WTC11 (cell line): ENCODE measurements around the gene KNOP1. TPM values are rescaled to one million over a fixed set of nuclear protein-coding genes. Genes with fewer than 3 reads are reported as not detected.

Experiments used
- ATAC-seq: fragments of 200-7000 bp; cut with Tn5 transposase; 2 replicates; pipeline ENCODE4 v1.10.0; 2021; ENCODE audit warnings: mild to moderate bottlenecking, moderate library complexity
- CTCF ChIA-PET: fragments of 300-600 bp; sonication (Branson Sonifier 250); formaldehyde crosslinking; loops from one replicate; lab custom pipeline; 2021; ENCODE audit warnings: antibody characterized with exemption; lab: Charles Lee
- POLR2A ChIA-PET: fragments of 350-600 bp; sonication (Branson Sonifier 250); formaldehyde crosslinking; loops from one replicate; lab custom pipeline; 2021; ENCODE audit warnings: antibody characterized with exemption; lab: Charles Lee
- DNase-seq: peaks from one replicate; pipeline ENCODE4 v3.0.0; 2021; ENCODE audit warnings: low spot score
- H3K27ac Mint-ChIP-seq: 2 replicates; pipeline ENCODE4 v1.8.0; 2021; ENCODE audit warnings: mixed read lengths
- H3K27me3 Mint-ChIP-seq: 2 replicates; pipeline ENCODE4 v1.8.0; 2021; ENCODE audit warnings: low read depth, mild to moderate bottlenecking, moderate library complexity, mixed read lengths
- H3K36me3 Mint-ChIP-seq: 2 replicates; pipeline ENCODE4 v1.8.0; 2021; ENCODE audit warnings: mixed read lengths
- H3K4me1 Mint-ChIP-seq: 2 replicates; pipeline ENCODE4 v1.8.0; 2022; ENCODE audit warnings: mixed read lengths
- H3K4me3 Mint-ChIP-seq: 2 replicates; pipeline ENCODE4 v1.8.0; 2021; ENCODE audit warnings: mild to moderate bottlenecking, moderate library complexity, mixed read lengths
- H3K9me3 Mint-ChIP-seq: 2 replicates; pipeline ENCODE4 v1.8.0; 2021; ENCODE audit warnings: mixed read lengths
- AFF4 ChIP-seq: sonication (generic); formaldehyde crosslinking; IDR thresholded peaks from 2 replicates; pipeline ENCODE4 v1.8.1; 2023; ENCODE audit warnings: mild to moderate bottlenecking, missing genetic modification reagents, borderline replicate concordance
- ELF4 ChIP-seq: sonication (generic); formaldehyde crosslinking; IDR thresholded peaks from 2 replicates; pipeline ENCODE4 v1.8.1; 2022; ENCODE audit warnings: low read depth, mild to moderate bottlenecking, moderate library complexity, missing genetic modification reagents
- ERG ChIP-seq: fragments of 250-450 bp; sonication (Bioruptor Pico); IDR thresholded peaks from 2 replicates; pipeline ENCODE4 v1.8.0; 2021; ENCODE audit warnings: mild to moderate bottlenecking
- MYBL2 ChIP-seq: sonication (generic); formaldehyde crosslinking; IDR thresholded peaks from 2 replicates; pipeline ENCODE4 v1.8.1; 2023; ENCODE audit warnings: mild to moderate bottlenecking, moderate library complexity, missing genetic modification reagents
- NFATC4 ChIP-seq: fragments of 250-450 bp; sonication (Bioruptor Pico); IDR thresholded peaks from 2 replicates; pipeline ENCODE4 v1.9.0; 2021; ENCODE audit warnings: mild to moderate bottlenecking
- PRRX2 ChIP-seq: fragments of 250-450 bp; sonication (Bioruptor Pico); IDR thresholded peaks from 2 replicates; pipeline ENCODE4 v1.8.0; 2021; ENCODE audit warnings: mild to moderate bottlenecking
- SMAD3 ChIP-seq: sonication (generic); formaldehyde crosslinking; IDR thresholded peaks from 2 replicates; pipeline ENCODE4 v1.8.0; 2022; ENCODE audit warnings: missing genetic modification reagents, mild to moderate bottlenecking, borderline replicate concordance
- TEAD1 ChIP-seq: sonication (generic); formaldehyde crosslinking; IDR thresholded peaks from 2 replicates; pipeline ENCODE4 v1.8.0; 2022; ENCODE audit warnings: mild to moderate bottlenecking, missing genetic modification reagents
- TP53 ChIP-seq: sonication (generic); formaldehyde crosslinking; IDR thresholded peaks from 2 replicates; pipeline ENCODE4 v1.8.1; 2023; ENCODE audit warnings: mild to moderate bottlenecking, missing genetic modification reagents
- ZBTB43 ChIP-seq: sonication (generic); formaldehyde crosslinking; IDR thresholded peaks from 2 replicates; pipeline ENCODE4 v1.8.1; 2023; ENCODE audit warnings: mild to moderate bottlenecking, missing genetic modification reagents
- ZNF219 ChIP-seq: sonication (generic); formaldehyde crosslinking; IDR thresholded peaks from 2 replicates; pipeline ENCODE4 v1.8.0; 2023; ENCODE audit warnings: missing genetic modification reagents, mild to moderate bottlenecking, borderline replicate concordance
- ZNF232 ChIP-seq: sonication (generic); formaldehyde crosslinking; IDR thresholded peaks from 2 replicates; pipeline ENCODE4 v1.8.0; 2022; ENCODE audit warnings: mild to moderate bottlenecking, missing genetic modification reagents
- ZNF396 ChIP-seq: fragments of 250-450 bp; sonication (Bioruptor Pico); IDR thresholded peaks from 2 replicates; pipeline ENCODE4 v1.8.0; 2021; ENCODE audit warnings: mild to moderate bottlenecking, moderate library complexity, borderline replicate concordance
- total RNA-seq: library from RNA; stranded (reverse); gene quantifications from 3 replicates; pipeline ENCODE4 v1.2.3, GENCODE V29; 2021
- TF ChIP-seq, protein P1 (sequence below): sonication (generic); formaldehyde crosslinking; conservative IDR thresholded peaks from 2 replicates; pipeline ENCODE4 v1.8.1; 2023; ENCODE audit warnings: mild to moderate bottlenecking, low read depth, missing genetic modification reagents, moderate library complexity
- TF ChIP-seq, protein P2 (sequence below): sonication (generic); formaldehyde crosslinking; IDR thresholded peaks from 2 replicates; pipeline ENCODE4 v1.8.1; 2023; ENCODE audit warnings: mild to moderate bottlenecking, missing genetic modification reagents
- TF ChIP-seq, protein P3 (sequence below): fragments of 250-450 bp; sonication (Bioruptor Pico); IDR thresholded peaks from 2 replicates; pipeline ENCODE4 v1.9.0; 2021; ENCODE audit warnings: mild to moderate bottlenecking, borderline replicate concordance

Gene KNOP1
- total RNA-seq, 1 experiment from 2014 or later = 102 TPM

- ChIA-PET CTCF (interaction anchor here (0.6 to 1.6 kb wide), 2 partner anchors 123 to 125 kb away, joined by 3 to 4 read pairs; no protein-coding TSS in a partner anchor), POLR2A (no interaction called here)
- DNase-seq (no peak), ATAC-seq (no peak)
- TF ChIP-seq ZBTB43 (no peak), SMAD3 (CRISPR knock-in tag) (no peak), ZNF219 (no peak), MYBL2 (no peak), ELF4 (CRISPR knock-in tag) (no peak), PRRX2 (CRISPR knock-in tag) (no peak), TP53 (no peak), NFATC4 (CRISPR knock-in tag) (no peak), ZNF396 (CRISPR knock-in tag) (no peak), TEAD1 (CRISPR knock-in tag) (no peak), AFF4 (CRISPR knock-in tag) (no peak), ERG (no peak), ZNF232 (CRISPR knock-in tag) (no peak)
- TF ChIP-seq, protein P1, sequence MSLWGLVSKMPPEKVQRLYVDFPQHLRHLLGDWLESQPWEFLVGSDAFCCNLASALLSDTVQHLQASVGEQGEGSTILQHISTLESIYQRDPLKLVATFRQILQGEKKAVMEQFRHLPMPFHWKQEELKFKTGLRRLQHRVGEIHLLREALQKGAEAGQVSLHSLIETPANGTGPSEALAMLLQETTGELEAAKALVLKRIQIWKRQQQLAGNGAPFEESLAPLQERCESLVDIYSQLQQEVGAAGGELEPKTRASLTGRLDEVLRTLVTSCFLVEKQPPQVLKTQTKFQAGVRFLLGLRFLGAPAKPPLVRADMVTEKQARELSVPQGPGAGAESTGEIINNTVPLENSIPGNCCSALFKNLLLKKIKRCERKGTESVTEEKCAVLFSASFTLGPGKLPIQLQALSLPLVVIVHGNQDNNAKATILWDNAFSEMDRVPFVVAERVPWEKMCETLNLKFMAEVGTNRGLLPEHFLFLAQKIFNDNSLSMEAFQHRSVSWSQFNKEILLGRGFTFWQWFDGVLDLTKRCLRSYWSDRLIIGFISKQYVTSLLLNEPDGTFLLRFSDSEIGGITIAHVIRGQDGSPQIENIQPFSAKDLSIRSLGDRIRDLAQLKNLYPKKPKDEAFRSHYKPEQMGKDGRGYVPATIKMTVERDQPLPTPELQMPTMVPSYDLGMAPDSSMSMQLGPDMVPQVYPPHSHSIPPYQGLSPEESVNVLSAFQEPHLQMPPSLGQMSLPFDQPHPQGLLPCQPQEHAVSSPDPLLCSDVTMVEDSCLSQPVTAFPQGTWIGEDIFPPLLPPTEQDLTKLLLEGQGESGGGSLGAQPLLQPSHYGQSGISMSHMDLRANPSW (CRISPR knock-in tag) = no peak
- TF ChIP-seq, protein P2, sequence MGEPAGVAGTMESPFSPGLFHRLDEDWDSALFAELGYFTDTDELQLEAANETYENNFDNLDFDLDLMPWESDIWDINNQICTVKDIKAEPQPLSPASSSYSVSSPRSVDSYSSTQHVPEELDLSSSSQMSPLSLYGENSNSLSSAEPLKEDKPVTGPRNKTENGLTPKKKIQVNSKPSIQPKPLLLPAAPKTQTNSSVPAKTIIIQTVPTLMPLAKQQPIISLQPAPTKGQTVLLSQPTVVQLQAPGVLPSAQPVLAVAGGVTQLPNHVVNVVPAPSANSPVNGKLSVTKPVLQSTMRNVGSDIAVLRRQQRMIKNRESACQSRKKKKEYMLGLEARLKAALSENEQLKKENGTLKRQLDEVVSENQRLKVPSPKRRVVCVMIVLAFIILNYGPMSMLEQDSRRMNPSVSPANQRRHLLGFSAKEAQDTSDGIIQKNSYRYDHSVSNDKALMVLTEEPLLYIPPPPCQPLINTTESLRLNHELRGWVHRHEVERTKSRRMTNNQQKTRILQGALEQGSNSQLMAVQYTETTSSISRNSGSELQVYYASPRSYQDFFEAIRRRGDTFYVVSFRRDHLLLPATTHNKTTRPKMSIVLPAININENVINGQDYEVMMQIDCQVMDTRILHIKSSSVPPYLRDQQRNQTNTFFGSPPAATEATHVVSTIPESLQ = no peak
- TF ChIP-seq, protein P3, sequence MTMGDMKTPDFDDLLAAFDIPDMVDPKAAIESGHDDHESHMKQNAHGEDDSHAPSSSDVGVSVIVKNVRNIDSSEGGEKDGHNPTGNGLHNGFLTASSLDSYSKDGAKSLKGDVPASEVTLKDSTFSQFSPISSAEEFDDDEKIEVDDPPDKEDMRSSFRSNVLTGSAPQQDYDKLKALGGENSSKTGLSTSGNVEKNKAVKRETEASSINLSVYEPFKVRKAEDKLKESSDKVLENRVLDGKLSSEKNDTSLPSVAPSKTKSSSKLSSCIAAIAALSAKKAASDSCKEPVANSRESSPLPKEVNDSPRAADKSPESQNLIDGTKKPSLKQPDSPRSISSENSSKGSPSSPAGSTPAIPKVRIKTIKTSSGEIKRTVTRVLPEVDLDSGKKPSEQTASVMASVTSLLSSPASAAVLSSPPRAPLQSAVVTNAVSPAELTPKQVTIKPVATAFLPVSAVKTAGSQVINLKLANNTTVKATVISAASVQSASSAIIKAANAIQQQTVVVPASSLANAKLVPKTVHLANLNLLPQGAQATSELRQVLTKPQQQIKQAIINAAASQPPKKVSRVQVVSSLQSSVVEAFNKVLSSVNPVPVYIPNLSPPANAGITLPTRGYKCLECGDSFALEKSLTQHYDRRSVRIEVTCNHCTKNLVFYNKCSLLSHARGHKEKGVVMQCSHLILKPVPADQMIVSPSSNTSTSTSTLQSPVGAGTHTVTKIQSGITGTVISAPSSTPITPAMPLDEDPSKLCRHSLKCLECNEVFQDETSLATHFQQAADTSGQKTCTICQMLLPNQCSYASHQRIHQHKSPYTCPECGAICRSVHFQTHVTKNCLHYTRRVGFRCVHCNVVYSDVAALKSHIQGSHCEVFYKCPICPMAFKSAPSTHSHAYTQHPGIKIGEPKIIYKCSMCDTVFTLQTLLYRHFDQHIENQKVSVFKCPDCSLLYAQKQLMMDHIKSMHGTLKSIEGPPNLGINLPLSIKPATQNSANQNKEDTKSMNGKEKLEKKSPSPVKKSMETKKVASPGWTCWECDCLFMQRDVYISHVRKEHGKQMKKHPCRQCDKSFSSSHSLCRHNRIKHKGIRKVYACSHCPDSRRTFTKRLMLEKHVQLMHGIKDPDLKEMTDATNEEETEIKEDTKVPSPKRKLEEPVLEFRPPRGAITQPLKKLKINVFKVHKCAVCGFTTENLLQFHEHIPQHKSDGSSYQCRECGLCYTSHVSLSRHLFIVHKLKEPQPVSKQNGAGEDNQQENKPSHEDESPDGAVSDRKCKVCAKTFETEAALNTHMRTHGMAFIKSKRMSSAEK = no peak
- peaks cover 81% of the 10 kb centered on the region for H3K36me3 Mint-ChIP-seq
- no peaks in the 10 kb centered on the region for H3K9me3 Mint-ChIP-seq
- H3K27ac Mint-ChIP-seq = no peak overlapping the region
- no peaks in the 10 kb centered on the region for H3K27me3 Mint-ChIP-seq
- H3K4me3 Mint-ChIP-seq = no peak overlapping the region
- H3K4me1 Mint-ChIP-seq = peaks cover 43% of the 10 kb centered on the region
Measured at GRCh38 chr16:19706846-19707245, 11.2 kb downstream of the KNOP1 start.
